SK-MEL-5 (cell line): Measurements from ENCODE around the gene HDAC4. TPM values are rescaled to one million over a fixed set of nuclear protein-coding genes. Genes with fewer than 3 reads are reported as not detected.

Source experiments
- DNase-seq: peaks from one replicate; pipeline ENCODE4 v3.0.0-alpha.2; 2016; ENCODE audit warnings: low read depth, low spot score
- in situ Hi-C: cut with HindIII; loops from 2 replicates; pipeline ENCODE4 v1.10.0; 2016; ENCODE audit warnings: low sequenced_read_pairs, high pct_unique_total_duplicates, low pct_unique_long_range_greater_than_20kb
- total RNA-seq: library from RNA; depleted of rRNA; stranded (reverse); fragments of >200 nt; shearing (Covaris generic); gene quantifications from 2 replicates; pipeline ENCODE4 v1.2.3, GENCODE V29; 2014

HDAC4 gene
- total RNA-seq, 1 experiment from 2014 or later, result 14.1 TPM

- no peak for DNase-seq
- in situ Hi-C loops, result no loop called here
These were observed 73.1 kb downstream of the HDAC4 start for GRCh38 chr2:239327536-239328350.

- in situ Hi-C loops, result no loop called here
- DNase-seq, result no peak
These were observed 73.8 kb downstream of the HDAC4 start for GRCh38 chr2:239326831-239327535.

GRCh38 chr2:239324456-239324855 lies 76.4 kb downstream of the HDAC4 start:
- in situ Hi-C loops, result no loop called here
- DNase-seq, result no peak

- in situ Hi-C loops, result no loop called here
- no peak for DNase-seq
These were observed 77.4 kb downstream of the HDAC4 start for GRCh38 chr2:239323447-239323846.

- DNase-seq, result no peak
- in situ Hi-C loops, result no loop called here
These were observed 78.3 kb downstream of the HDAC4 start for GRCh38 chr2:239322416-239323086.

- DNase-seq, result no peak
- in situ Hi-C loops, result no loop called here
These were observed 79.0 kb downstream of the HDAC4 start for GRCh38 chr2:239321596-239322415.

- in situ Hi-C loops, result no loop called here
- no peak for DNase-seq
These were observed 81.8 kb downstream of the HDAC4 start for GRCh38 chr2:239318790-239319661.

- in situ Hi-C loops, result no loop called here
- no peak for DNase-seq
These were observed 82.6 kb downstream of the HDAC4 start for GRCh38 chr2:239318151-239318611.

GRCh38 chr2:239316562-239317465 lies 84.0 kb downstream of the HDAC4 start:
- no peak for DNase-seq
- in situ Hi-C loops, result no loop called here

- DNase-seq, result no peak
- in situ Hi-C loops, result no loop called here
These were observed 85.5 kb downstream of the HDAC4 start for GRCh38 chr2:239315308-239315707.

GRCh38 chr2:239313776-239314175 lies 87.0 kb downstream of the HDAC4 start:
- no peak for DNase-seq
- in situ Hi-C loops, result no loop called here

- in situ Hi-C loops, result no loop called here
- no peak for DNase-seq
These were observed 87.8 kb downstream of the HDAC4 start for GRCh38 chr2:239312741-239313667.

GRCh38 chr2:239312081-239312511 lies 88.7 kb downstream of the HDAC4 start:
- no peak for DNase-seq

GRCh38 chr2:239311132-239312040 lies 89.4 kb downstream of the HDAC4 start:
- no peak for DNase-seq

More at GRCh38 chr2:239312081-239312511, 88.7 kb downstream of the HDAC4 start:
- in situ Hi-C loops, result no loop called here

More at GRCh38 chr2:239311132-239312040, 89.4 kb downstream of the HDAC4 start:
- in situ Hi-C loops, result no loop called here
